Fibroblast of gingiva (primary cell): Measurements from ENCODE around the gene TMEM219.

ENCODE experiments used
- DNase-seq: peaks from one replicate; pipeline ENCODE4 v3.0.0-alpha.2; 2011; ENCODE audit warnings: low read depth

TMEM219 gene

GRCh38 chr16:29982560-29983419 lies 20.9 kb downstream of the TMEM219 start:
- no peak for DNase-seq

- DNase-seq, result no peak
Measured at GRCh38 chr16:29983420-29984136, 21.7 kb downstream of the TMEM219 start.

GRCh38 chr16:29984137-29984763 lies 22.4 kb downstream of the TMEM219 start:
- no peak for DNase-seq

- DNase-seq, result no peak
Measured at GRCh38 chr16:29984764-29985147, 22.9 kb downstream of the TMEM219 start.

- DNase-seq, result no peak
Measured at GRCh38 chr16:29985271-29985811, 23.5 kb downstream of the TMEM219 start.

GRCh38 chr16:29986231-29986630 lies 24.4 kb downstream of the TMEM219 start:
- DNase-seq, result no peak

GRCh38 chr16:29986931-29987330 lies 25.1 kb downstream of the TMEM219 start:
- no peak for DNase-seq

GRCh38 chr16:29987371-29988085 lies 25.6 kb downstream of the TMEM219 start:
- DNase-seq, result no peak

- no peak for DNase-seq
Measured at GRCh38 chr16:29988346-29989075, 26.6 kb downstream of the TMEM219 start.

GRCh38 chr16:29989111-29989858 lies 27.4 kb downstream of the TMEM219 start:
- no peak for DNase-seq

- no peak for DNase-seq
Measured at GRCh38 chr16:29990034-29990433, 28.2 kb downstream of the TMEM219 start.

GRCh38 chr16:29990883-29991570 lies 29.1 kb downstream of the TMEM219 start:
- no peak for DNase-seq

- no peak for DNase-seq
Measured at GRCh38 chr16:29991571-29991904, 29.7 kb downstream of the TMEM219 start.

- DNase-seq, result peak; percentile 33
Measured at GRCh38 chr16:29992344-29992967, 30.6 kb downstream of the TMEM219 start.

GRCh38 chr16:29993191-29993902 lies 31.5 kb downstream of the TMEM219 start:
- DNase-seq, result no peak

- DNase-seq, result no peak
Measured at GRCh38 chr16:29993903-29994599, 32.2 kb downstream of the TMEM219 start.

- peak; percentile 44 for DNase-seq
Measured at GRCh38 chr16:29994600-29995323, 32.9 kb downstream of the TMEM219 start.
